ENCODE results near the gene C3orf33. TPM values are rescaled to one million over a fixed set of nuclear protein-coding genes. Genes with fewer than 3 reads are reported as not detected.

The C3orf33 gene
- total RNA-seq, 1 donor from 2014 or later = 5.1 TPM

DNA sequence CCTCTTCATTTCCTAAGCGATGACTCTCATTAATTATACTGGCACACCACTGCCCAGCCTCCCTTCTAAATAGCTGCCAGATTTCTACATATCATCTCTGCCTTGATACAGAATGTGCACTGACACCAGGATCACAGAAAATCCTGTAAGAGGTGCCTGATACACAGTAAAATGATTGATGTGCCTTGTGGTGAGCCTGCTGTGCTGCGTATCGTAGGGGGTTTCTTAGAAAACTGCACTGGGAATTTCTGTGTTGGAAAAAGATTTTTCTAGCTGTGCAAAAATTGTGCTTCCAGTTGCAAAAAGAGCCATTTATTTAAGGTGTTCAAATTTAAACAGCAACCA lies 58.2 kb downstream of the C3orf33 start:
- Mint-ChIP-seq H3K9me3 (ENCODE audit: low read depth) (no peaks in the 10 kb centered on the region), H3K36me3 (ENCODE audit: low read depth) (no peaks in the 10 kb centered on the region), H3K4me3 (ENCODE audit: unreplicated experiment) (no peak overlapping the region), H3K4me1 (ENCODE audit: low read depth) (peaks cover 28% of the 10 kb centered on the region), H3K27me3 (ENCODE audit: low read depth) (peaks cover 18% of the 10 kb centered on the region), H3K27ac (ENCODE audit: unreplicated experiment) (no peak overlapping the region)
- TF ChIP-seq, protein P1, sequence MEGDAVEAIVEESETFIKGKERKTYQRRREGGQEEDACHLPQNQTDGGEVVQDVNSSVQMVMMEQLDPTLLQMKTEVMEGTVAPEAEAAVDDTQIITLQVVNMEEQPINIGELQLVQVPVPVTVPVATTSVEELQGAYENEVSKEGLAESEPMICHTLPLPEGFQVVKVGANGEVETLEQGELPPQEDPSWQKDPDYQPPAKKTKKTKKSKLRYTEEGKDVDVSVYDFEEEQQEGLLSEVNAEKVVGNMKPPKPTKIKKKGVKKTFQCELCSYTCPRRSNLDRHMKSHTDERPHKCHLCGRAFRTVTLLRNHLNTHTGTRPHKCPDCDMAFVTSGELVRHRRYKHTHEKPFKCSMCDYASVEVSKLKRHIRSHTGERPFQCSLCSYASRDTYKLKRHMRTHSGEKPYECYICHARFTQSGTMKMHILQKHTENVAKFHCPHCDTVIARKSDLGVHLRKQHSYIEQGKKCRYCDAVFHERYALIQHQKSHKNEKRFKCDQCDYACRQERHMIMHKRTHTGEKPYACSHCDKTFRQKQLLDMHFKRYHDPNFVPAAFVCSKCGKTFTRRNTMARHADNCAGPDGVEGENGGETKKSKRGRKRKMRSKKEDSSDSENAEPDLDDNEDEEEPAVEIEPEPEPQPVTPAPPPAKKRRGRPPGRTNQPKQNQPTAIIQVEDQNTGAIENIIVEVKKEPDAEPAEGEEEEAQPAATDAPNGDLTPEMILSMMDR (IDR thresholded peaks at IDR 0.05) = no peak
- no peak for DNase-seq (ENCODE audit: low spot score)

DNA sequence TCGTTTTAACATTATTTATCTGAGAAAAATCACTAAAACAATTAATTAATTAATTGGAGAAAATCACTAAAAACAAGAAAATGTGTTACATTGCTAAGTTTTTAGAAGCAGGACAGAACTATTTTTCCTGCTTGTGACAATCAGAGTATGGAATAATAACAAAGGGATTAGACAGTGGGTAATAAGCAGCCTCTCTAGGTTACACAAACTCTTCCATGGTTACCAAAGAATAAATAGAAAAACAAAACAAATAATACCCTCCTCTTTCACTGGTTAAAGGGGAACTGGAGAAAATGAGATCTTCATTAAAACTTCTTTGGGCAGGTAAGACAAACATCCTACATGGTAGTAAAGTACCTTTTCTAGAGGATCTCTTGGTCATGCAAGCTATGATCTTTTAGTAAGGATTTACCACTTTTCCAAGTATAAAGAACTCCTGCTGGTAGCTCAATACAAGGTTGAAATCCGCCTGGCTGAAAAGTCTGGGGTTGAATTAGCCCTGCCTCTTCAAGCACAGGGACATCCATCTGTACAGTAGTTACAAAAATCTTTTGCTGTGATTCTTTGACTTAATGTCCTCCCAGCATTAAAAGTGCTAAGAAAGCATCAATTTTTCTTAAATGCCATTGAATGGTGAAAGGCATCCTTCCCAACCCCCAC lies 58.7 kb downstream of the C3orf33 start:
- Mint-ChIP-seq H3K27ac (ENCODE audit: unreplicated experiment) (no peak overlapping the region), H3K4me1 (ENCODE audit: low read depth) (peaks cover 28% of the 10 kb centered on the region), H3K4me3 (ENCODE audit: unreplicated experiment) (no peak overlapping the region), H3K27me3 (ENCODE audit: low read depth) (peaks cover 23% of the 10 kb centered on the region), H3K36me3 (ENCODE audit: low read depth) (no peaks in the 10 kb centered on the region), H3K9me3 (ENCODE audit: low read depth) (no peaks in the 10 kb centered on the region)
- DNase-seq (ENCODE audit: low spot score) = no peak
- TF ChIP-seq, protein P1 (IDR thresholded peaks at IDR 0.05) = no peak

DNA sequence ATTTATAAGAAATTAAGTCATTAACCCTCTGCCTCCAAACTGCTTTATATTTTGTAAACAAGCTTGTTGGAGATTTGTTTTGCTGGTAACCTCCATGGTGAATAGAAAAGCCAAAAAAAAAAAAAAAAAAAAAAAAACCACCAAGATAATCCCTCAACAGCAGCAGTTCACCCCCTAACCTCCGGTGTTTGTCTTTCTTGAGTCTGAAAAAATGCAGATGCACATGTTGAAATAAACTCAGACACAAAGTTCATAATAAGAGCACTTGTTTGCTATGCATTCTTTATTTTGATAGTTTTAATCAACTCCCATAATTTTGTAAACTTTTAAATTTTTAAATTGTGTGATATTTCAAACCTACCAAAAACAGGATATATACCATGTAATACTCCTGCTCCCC lies 59.4 kb downstream of the C3orf33 start:
- peaks cover 25% of the 10 kb centered on the region for H3K27me3 Mint-ChIP-seq (ENCODE audit: low read depth)
- H3K4me1 Mint-ChIP-seq (ENCODE audit: low read depth) = peaks cover 28% of the 10 kb centered on the region
- no peak overlapping the region for H3K4me3 Mint-ChIP-seq (ENCODE audit: unreplicated experiment)
- DNase-seq (ENCODE audit: low spot score) = no peak
- H3K36me3 Mint-ChIP-seq (ENCODE audit: low read depth) = no peaks in the 10 kb centered on the region
- TF ChIP-seq, protein P1 (IDR thresholded peaks at IDR 0.05) = no peak
- no peaks in the 10 kb centered on the region for H3K9me3 Mint-ChIP-seq (ENCODE audit: low read depth)
- no peak overlapping the region for H3K27ac Mint-ChIP-seq (ENCODE audit: unreplicated experiment)

DNA sequence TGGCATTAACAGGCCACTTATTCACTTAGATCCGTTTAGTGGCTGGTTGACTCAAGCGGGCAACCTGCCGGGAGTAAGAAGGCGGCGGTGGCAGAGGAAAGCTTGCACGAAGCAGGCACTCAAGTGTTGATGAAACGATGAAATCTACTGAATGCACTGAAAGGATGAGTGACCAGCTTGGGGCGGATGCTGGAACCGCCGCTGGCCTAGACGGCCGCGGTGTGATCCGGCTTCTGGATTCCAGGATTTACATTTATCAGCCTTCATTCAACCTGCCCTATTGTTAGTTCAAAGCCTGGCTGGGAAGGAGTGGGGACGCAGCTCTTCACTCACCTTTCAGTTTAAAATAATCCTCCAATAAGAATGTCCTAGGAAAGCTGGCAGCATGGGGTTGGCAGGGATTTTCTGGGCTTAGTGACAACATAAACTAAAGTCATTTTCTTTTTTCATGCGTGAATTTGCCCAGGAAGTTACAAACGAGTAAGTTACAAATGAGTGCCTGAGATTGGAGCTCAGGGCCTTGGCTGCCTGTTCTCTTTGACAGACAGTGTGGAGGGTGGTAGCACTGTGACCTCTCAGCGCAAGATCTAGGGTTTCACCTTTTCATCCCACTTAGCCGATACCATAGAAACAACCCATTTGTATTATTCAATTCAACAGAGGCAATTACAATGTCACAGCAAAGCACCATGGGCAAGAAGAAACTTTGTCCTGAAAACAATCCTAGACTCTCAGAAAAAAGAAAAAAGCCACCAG lies 60.1 kb downstream of the C3orf33 start:
- H3K27ac Mint-ChIP-seq (ENCODE audit: unreplicated experiment) = no peak overlapping the region
- H3K9me3 Mint-ChIP-seq (ENCODE audit: low read depth) = no peaks in the 10 kb centered on the region
- TF ChIP-seq, protein P1 (IDR thresholded peaks at IDR 0.05) = no peak
- no peak for DNase-seq (ENCODE audit: low spot score)
- peaks cover 28% of the 10 kb centered on the region for H3K4me1 Mint-ChIP-seq (ENCODE audit: low read depth)
- peaks cover 29% of the 10 kb centered on the region for H3K27me3 Mint-ChIP-seq (ENCODE audit: low read depth)
- no peaks in the 10 kb centered on the region for H3K36me3 Mint-ChIP-seq (ENCODE audit: low read depth)
- H3K4me3 Mint-ChIP-seq (ENCODE audit: unreplicated experiment) = peak overlapping the region; percentile 52

DNA sequence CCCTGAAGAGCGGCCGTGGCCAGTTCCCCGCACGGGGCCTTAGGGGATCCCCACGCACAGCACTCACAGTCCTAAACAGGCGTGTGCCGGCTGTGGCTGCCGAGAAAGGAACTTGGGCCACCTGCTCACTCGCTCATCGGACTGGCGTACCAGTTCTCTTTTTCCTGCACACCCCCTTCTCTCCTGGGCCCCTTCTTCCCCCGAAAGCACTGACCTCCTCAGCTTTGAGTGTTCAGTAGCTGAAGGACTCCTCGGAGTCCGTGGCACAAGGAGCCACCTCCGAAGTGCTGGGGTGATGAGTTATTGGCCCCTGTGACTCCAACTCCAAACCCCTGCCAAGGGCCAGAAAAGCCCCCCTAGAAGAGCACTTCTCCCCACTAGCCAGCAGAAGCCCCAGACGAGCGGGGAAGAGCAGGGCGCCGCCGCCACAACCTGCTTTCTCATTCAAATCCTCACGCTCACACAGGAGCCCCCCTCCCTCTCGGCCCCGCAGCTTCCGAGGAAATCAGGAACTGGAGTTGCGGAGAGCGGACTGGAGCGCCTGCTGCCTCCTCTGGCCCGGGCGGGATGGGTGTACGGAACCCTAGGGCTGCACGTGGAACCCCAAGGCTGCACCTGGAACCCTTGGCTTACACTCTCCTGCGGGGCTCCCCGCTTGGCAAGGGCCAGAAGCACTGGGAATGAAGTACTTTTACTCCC lies 61.3 kb downstream of the C3orf33 start, which contains the start of gene PLCH1:
Gene PLCH1 (minus strand): TSS at position 446 of the 699 bp plus-strand sequence. CDS start 40,847 bp downstream, outside the sequence.
- TF ChIP-seq, protein P1 (IDR thresholded peaks at IDR 0.05) = no peak
- no peak within 1 kb of the TSS for H3K27ac Mint-ChIP-seq (ENCODE audit: unreplicated experiment)
- no peaks in the 10 kb centered on the region for H3K36me3 Mint-ChIP-seq (ENCODE audit: low read depth)
- H3K27me3 Mint-ChIP-seq (ENCODE audit: low read depth) = peaks cover 33% of the 10 kb centered on the region
- no peaks in the 10 kb centered on the region for H3K9me3 Mint-ChIP-seq (ENCODE audit: low read depth)
- DNase-seq (ENCODE audit: low spot score) = no peak
- H3K4me1 Mint-ChIP-seq (ENCODE audit: low read depth) = peaks cover 28% of the 10 kb centered on the region
- peak within 1 kb of the TSS; percentile 90 for H3K4me3 Mint-ChIP-seq (ENCODE audit: unreplicated experiment)
